IgD-negative memory B cell (primary cell): ENCODE data around the gene LEKR1. TPM values are rescaled to one million over a fixed set of nuclear protein-coding genes. Genes with fewer than 3 reads are reported as not detected.

Experiments used
- H3K27ac Mint-ChIP-seq, 3 donors: one replicate each; pipeline ENCODE4 v1.8.0; 2020 to 2022; ENCODE audit warnings: mild to moderate bottlenecking in 3 of 3, mixed read lengths in 3 of 3, moderate library complexity in 1 of 3
- H3K27me3 Mint-ChIP-seq: one replicate; pipeline ENCODE4 v1.8.0; 2021; ENCODE audit warnings: mixed read lengths
- H3K36me3 Mint-ChIP-seq: one replicate; pipeline ENCODE4 v1.8.0; 2020; ENCODE audit warnings: mild to moderate bottlenecking, mixed read lengths
- H3K4me1 Mint-ChIP-seq, 3 donors: one replicate each; pipeline ENCODE4 v1.8.0; 2020 to 2022; ENCODE audit warnings: mixed read lengths in 3 of 3, mild to moderate bottlenecking in 1 of 3
- H3K4me3 Mint-ChIP-seq, 4 donors: one replicate each; pipeline ENCODE4 v1.8.0; 2020 to 2022; ENCODE audit warnings: mild to moderate bottlenecking in 4 of 4, mixed read lengths in 4 of 4, moderate library complexity in 3 of 4
- H3K9me3 Mint-ChIP-seq, 3 donors: one replicate each; pipeline ENCODE4 v1.8.0; 2020 to 2021; ENCODE audit warnings: mixed read lengths in 3 of 3, mild to moderate bottlenecking in 1 of 3
- polyA plus RNA-seq: library from polyadenylated mRNA; unstranded; fragments of 300-500 nt; fragmentation: Illumina TruSeq; gene quantifications from one replicate; pipeline ENCODE4 v1.2.3, GENCODE V29; 2021

LEKR1 gene
- polyA plus RNA-seq, 1 donor from 2014 or later, result 0.93 TPM

DNA sequence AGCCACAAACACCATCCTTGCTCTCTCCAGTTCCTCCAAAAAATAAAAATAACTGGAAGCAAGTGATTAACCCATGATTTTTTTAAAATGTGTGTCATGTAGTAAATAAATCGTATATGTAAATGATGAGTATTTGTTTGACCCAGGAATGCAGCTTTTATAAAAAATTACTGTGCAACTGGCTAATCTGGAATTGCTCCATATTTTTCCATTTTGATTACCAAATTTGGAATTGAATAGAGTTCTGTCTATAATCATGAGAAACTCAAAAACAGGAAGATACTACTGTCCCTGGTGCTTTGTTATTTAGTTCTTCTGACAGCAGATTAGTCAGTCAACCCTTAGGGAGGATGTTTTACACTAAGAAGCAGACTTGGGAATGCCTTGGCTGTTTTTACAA lies 217.6 kb downstream of the LEKR1 start:
- Mint-ChIP-seq H3K27me3 (no peaks in the 10 kb centered on the region), H3K9me3 (no peaks in the 10 kb centered on the region), H3K36me3 (peaks cover 1% of the 10 kb centered on the region), H3K27ac (no peak overlapping the region), H3K4me3 (no peak overlapping the region), H3K4me1 (peaks cover 7 to 17% (median 13%) of the 10 kb centered on the region in 3 donors)

DNA sequence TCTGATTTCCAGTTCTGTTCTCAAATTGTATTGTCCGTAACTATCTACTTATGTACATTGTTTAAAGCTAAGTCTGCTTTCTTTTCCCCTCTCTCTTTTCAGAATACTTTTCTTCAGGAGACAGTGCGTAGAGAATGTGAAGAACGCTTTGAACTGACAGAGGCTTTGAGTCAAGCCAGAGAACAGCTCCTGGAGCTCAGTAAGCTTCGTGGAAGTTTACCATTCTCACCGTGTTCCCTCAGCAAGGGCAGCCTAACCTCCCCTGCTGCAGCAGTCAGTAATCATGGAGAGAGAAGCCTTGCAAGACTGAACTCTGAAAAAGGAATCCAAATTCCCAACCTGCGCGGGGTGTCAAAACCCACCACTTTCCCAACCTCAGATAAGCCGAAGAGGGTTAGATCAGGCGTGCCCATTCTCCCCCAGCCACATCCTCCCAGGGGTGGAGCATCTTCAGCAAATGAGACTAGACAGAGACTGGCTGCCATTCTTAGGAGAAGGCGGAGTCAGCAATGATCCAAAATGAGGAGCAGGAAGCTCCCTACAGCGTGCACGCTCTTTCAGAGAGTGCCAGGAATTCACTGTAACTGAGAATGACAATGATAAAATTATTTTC lies 219.2 kb downstream of the LEKR1 start:
- Mint-ChIP-seq H3K27ac (no peak overlapping the region), H3K36me3 (peaks cover 1% of the 10 kb centered on the region), H3K4me1 (peaks cover 7 to 17% (median 13%) of the 10 kb centered on the region in 3 donors), H3K4me3 (no peak overlapping the region), H3K9me3 (no peaks in the 10 kb centered on the region), H3K27me3 (no peaks in the 10 kb centered on the region)

DNA sequence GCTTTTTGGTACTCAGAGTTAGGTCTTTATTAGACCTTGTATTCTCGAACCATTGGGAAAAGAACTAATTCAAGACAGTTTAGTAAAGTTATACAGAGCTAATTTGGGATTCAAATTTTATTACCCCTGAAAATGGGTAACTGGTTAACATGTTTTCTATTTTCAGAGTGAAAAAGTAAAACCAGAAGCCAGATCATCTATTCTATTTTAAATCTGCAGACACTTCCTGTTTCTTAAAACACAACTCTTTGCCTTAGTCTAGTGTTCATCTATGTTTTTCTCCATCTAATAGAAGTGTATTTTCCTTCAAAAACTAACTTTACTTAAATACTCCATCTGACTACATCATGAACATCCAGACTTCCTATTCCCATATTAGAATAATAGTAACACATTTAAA lies 220.4 kb downstream of the LEKR1 start:
- peak overlapping the region in 2 of 4 donors; percentile 23 to 56 for H3K4me3 Mint-ChIP-seq
- H3K27me3 Mint-ChIP-seq, result no peaks in the 10 kb centered on the region

DNA sequence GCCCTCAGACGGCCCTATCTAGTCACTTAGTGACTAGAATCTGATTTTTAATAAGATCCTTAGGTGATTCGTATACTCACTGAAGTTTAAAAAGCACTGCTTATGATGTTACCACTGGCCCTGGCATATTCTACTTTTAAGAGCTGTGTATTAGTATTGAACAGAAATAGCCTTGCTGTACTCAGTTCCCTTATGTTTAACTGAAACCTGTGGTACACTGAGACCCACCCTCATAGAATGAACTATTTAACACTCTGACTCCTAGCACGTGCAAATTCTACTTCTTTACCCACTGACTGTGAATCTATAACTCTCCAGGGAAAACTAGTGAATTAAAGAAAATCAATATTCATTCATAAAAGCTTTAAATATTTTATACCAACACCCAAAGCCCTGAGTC lies 224.9 kb downstream of the LEKR1 start:
- H3K9me3 Mint-ChIP-seq, result no peaks in the 10 kb centered on the region
- H3K4me1 Mint-ChIP-seq, result peaks cover 7 to 11% (median 9%) of the 10 kb centered on the region in 3 donors
- no peaks in the 10 kb centered on the region for H3K27me3 Mint-ChIP-seq
- H3K27ac Mint-ChIP-seq, result no peak overlapping the region
- H3K36me3 Mint-ChIP-seq, result no peaks in the 10 kb centered on the region
- H3K4me3 Mint-ChIP-seq, result no peak overlapping the region

More for the DNA sequence above, 220.4 kb downstream of the LEKR1 start:
- Mint-ChIP-seq H3K9me3 (no peaks in the 10 kb centered on the region), H3K36me3 (peaks cover 1% of the 10 kb centered on the region), H3K27ac (no peak overlapping the region), H3K4me1 (peaks cover 7 to 17% (median 13%) of the 10 kb centered on the region in 3 donors)

DNA sequence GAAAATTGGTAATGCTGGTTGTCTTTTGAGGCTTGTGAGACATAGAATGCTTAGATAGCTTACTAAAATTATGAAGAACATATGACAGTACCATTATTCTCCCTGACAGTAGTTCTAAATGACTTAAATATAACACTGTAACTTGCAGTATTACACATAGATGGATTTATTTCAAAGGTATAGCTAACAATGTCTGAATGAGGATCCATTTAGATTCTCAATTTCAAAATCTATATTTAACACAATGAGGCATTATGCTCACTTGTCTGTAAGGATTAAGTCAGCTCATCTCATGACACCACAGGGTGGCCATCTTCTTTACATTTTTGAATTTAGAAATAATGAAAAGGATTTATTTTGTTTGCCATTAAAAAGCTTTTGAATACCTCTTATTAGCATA lies 225.4 kb downstream of the LEKR1 start:
- no peaks in the 10 kb centered on the region for H3K27me3 Mint-ChIP-seq
- no peak overlapping the region for H3K27ac Mint-ChIP-seq
- no peak overlapping the region for H3K4me3 Mint-ChIP-seq
- H3K9me3 Mint-ChIP-seq, result no peaks in the 10 kb centered on the region
- H3K4me1 Mint-ChIP-seq, result peaks cover 3 to 7% (median 5%) of the 10 kb centered on the region in 3 donors
- no peaks in the 10 kb centered on the region for H3K36me3 Mint-ChIP-seq

DNA sequence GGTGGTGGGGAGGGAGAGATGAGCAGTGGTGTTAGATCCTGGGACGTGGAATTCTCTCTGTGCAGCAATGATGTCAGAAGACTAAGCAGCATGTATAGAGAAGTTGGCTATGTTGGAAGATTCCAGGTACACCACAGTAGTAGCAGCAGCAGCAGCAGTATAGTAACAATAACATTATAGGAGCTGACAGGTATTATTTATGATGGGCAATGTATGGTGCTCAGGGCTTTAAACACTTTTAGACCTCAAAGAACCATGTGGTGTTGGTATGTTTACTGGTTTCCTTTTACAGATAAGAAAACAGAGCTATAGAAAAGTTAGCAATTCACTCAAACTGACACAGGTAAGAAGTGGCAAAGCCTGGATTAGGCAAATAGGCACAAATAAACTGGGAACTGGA lies 229.9 kb downstream of the LEKR1 start:
- Mint-ChIP-seq H3K27ac (no peak overlapping the region), H3K4me3 (no peak overlapping the region), H3K9me3 (no peaks in the 10 kb centered on the region), H3K4me1 (no peaks in the 10 kb centered on the region), H3K36me3 (peaks cover 3% of the 10 kb centered on the region), H3K27me3 (peaks cover 2% of the 10 kb centered on the region)

DNA sequence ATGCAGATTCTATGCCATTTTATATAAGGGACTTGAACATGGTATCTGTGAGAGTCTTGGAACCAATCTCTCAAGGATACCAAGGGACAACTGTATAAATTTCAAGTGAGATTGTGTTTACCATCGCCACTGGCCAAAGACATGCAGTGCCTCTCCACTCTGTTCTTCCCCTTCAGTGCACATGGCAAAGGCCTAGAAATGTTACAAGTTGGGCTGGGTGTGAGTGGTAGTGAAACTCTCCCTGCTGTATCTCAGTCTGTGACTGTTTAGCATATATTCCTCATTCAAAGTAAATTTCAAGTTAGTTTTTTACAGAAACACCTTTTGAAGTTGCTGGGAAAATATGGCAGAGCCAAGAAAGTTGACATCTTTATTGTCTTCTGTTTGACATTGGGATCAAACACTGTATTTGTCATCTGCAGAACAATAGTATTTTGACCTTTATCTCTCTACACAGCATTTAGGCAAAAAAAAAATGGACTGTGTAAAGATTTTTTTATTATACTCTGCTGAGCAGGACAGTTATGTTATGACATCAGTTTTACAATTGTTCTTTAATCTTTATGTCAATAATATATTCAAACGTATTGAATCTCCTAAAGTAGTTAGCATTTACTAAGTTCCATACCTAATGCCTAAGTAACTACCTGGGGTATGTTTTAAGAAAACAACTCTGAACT lies 232.4 kb downstream of the LEKR1 start:
- Mint-ChIP-seq H3K9me3 (peaks cover 0 to 1% (median 0%) of the 10 kb centered on the region in 3 donors), H3K27me3 (peaks cover 3% of the 10 kb centered on the region), H3K27ac (no peak overlapping the region), H3K36me3 (peaks cover 5% of the 10 kb centered on the region), H3K4me1 (peaks cover 0 to 1% (median 0%) of the 10 kb centered on the region in 3 donors), H3K4me3 (no peak overlapping the region)

DNA sequence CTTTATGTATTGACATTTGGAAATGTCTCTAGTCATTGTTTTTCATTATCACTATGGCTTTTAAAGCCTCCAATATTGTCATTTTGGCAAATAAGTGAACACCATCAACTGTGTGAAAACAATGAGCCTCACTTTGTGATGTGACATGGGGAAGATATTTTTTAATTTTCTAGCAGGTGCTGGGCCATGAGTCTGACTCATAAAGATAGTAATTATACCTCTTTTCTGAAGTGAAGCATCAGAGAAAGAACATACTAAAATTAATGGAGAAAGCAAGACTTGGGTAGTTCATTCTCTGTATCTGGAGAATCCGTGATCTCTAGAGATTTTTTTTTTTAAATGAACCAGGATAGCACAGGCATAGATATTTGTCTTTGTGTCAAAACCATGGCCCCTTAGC lies 233.0 kb downstream of the LEKR1 start:
- Mint-ChIP-seq H3K4me3 (no peak overlapping the region), H3K27ac (no peak overlapping the region), H3K4me1 (peaks cover under 1 to 4% (median 3%) of the 10 kb centered on the region in 3 donors), H3K9me3 (peaks cover 0 to 1% (median 0%) of the 10 kb centered on the region in 3 donors), H3K36me3 (peaks cover 5% of the 10 kb centered on the region), H3K27me3 (peaks cover 3% of the 10 kb centered on the region)

DNA sequence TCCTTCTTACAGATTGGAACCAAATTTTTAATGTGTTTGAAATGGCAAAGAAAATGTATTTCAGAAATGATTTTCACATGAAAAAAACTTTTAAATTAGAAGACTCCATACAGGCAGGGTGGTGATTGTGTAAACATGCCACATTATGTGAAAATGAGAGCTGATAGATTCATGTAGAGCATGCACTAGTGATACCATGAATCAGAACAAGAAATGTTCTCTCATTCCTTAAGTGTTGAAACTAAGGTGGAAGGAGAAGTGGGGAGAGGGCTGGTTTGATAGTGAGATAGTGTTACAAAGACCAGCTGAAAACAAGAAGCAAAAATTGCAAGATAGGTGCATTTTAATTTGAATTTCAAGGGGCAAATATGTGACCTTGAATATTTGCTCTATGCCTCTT lies 233.5 kb downstream of the LEKR1 start:
- Mint-ChIP-seq H3K4me3 (no peak overlapping the region), H3K27ac (no peak overlapping the region), H3K27me3 (peaks cover 3% of the 10 kb centered on the region), H3K9me3 (peaks cover 0 to 1% (median 0%) of the 10 kb centered on the region in 3 donors), H3K4me1 (peaks cover 5 to 8% (median 6%) of the 10 kb centered on the region in 3 donors), H3K36me3 (peaks cover 5% of the 10 kb centered on the region)

DNA sequence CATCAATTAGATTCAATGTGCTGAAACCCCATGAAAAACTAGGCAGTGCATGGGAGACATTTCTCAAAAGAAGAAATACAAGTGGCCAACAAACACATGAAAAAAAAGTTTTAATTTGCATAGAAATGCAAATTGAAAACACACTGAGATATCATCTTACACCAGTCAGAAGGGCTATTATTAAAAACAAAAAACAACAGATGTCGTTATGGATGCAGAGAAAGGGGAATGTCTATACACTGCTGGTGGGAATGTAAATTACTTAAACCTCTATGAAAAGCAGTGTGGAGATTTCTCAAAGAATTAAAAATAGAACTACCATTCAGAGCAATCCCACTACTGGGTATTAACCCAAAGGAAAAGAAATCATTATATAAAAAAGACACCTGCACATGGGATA lies 235.1 kb downstream of the LEKR1 start:
- H3K36me3 Mint-ChIP-seq, result peaks cover 5% of the 10 kb centered on the region
- peaks cover 6 to 12% (median 10%) of the 10 kb centered on the region in 3 donors for H3K4me1 Mint-ChIP-seq
- no peak overlapping the region for H3K27ac Mint-ChIP-seq

DNA sequence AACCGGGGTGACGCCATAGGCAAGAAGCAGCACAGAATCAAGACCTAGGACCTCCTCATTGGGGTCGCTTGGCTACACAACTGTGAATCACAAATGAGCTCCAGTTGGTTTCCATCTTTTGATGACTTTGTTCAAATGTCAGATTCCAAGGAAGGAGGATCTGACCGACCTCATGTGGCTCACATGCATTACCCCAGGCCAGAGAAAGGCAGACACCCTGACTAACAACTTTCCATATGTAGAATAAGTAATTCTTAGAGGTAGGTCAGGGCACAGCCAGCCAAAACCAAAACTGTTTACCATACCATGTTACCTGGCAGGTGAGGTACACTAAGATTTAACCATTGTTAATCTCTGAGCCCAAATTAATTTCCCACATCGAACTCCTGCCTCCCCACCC lies 237.3 kb downstream of the LEKR1 start:
- peak overlapping the region in 1 of 3 donors; percentile 8 for H3K27ac Mint-ChIP-seq
- peaks cover 0 to 1% (median 0%) of the 10 kb centered on the region in 3 donors for H3K9me3 Mint-ChIP-seq
- peaks cover 24 to 31% (median 25%) of the 10 kb centered on the region in 3 donors for H3K4me1 Mint-ChIP-seq
- H3K27me3 Mint-ChIP-seq, result peaks cover 3% of the 10 kb centered on the region
- H3K36me3 Mint-ChIP-seq, result peaks cover 5% of the 10 kb centered on the region
- no peak overlapping the region for H3K4me3 Mint-ChIP-seq

More for the DNA sequence above, 235.1 kb downstream of the LEKR1 start:
- H3K4me3 Mint-ChIP-seq, result no peak overlapping the region
- peaks cover 0 to 1% (median 0%) of the 10 kb centered on the region in 3 donors for H3K9me3 Mint-ChIP-seq
- H3K27me3 Mint-ChIP-seq, result peaks cover 3% of the 10 kb centered on the region

DNA sequence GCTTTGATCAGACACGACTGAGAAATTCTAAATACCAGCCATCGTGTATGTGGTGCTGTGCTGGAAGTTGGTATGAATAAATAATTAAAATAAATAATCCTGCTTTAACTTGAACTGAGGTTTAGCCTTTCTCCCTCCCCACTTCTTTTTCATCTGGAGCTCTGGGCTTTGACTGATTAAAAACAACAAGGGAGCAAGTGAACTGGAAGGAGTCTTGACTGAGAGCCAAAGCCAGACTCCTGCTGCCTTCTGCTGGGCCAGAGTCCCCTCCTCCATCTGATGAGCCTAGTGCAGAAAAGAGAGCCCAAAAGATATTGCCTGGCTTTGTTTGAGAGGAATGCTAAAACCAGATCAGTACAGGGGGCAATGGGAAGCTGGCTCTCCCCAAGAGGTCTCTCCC lies 237.8 kb downstream of the LEKR1 start:
- peak overlapping the region in 1 of 3 donors; percentile 0 for H3K27ac Mint-ChIP-seq
- H3K27me3 Mint-ChIP-seq, result peaks cover 3% of the 10 kb centered on the region
- peak overlapping the region in 1 of 4 donors; percentile 13 for H3K4me3 Mint-ChIP-seq
- H3K9me3 Mint-ChIP-seq, result peaks cover 0 to 1% (median 0%) of the 10 kb centered on the region in 3 donors
- H3K4me1 Mint-ChIP-seq, result peaks cover 26 to 34% (median 26%) of the 10 kb centered on the region in 3 donors
- H3K36me3 Mint-ChIP-seq, result peaks cover 5% of the 10 kb centered on the region

DNA sequence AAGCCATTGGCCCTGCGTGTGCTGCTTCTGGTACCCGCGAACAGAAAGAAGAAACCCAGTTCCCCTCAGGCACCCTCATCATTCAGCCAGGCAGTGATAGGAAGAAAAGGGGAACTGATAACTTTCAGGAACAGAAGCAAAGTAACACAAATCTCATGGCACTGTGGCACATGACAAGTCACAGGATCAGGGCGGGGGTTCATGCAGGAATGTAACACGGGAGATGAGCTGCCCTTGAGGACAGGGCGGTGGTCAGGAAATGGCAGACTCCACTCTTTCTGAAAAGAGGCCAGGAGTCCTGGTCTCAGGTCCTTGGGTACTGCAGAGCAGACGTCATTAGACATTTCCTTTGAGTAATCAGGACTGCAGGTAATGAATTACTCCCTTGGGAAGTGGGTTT lies 238.2 kb downstream of the LEKR1 start:
- Mint-ChIP-seq H3K36me3 (peaks cover 5% of the 10 kb centered on the region), H3K9me3 (peaks cover 0 to 1% (median 0%) of the 10 kb centered on the region in 3 donors), H3K27ac (peak overlapping the region in 1 of 3 donors; percentile 0), H3K27me3 (peaks cover 5% of the 10 kb centered on the region), H3K4me1 (peaks cover 26 to 34% (median 26%) of the 10 kb centered on the region in 3 donors), H3K4me3 (peak overlapping the region in 3 of 4 donors; percentile 0 to 13 (median 1))

DNA sequence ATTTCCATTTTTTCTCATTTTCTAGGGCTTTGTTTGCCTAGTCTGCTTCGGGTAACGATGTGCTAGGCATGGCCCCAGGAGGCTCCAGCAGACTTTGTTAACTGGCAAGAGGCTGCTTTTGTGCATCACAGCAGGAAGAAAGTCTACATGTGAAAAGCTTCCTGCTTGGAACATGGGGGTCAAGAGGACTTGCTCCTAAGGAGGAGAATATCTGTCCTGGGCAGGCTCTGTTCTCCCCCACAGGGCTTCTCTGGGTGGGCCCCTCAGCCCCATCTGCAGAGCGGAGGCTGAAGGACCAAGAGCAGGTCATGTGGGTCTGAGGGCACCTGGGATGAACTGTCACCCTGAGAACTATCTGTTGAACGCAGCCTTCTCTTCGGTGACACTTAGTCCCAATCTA lies 239.0 kb downstream of the LEKR1 start:
- Mint-ChIP-seq H3K27ac (no peak overlapping the region), H3K4me1 (peaks cover 26 to 34% (median 26%) of the 10 kb centered on the region in 3 donors), H3K36me3 (peaks cover 5% of the 10 kb centered on the region), H3K4me3 (no peak overlapping the region), H3K9me3 (peaks cover 0 to 1% (median 0%) of the 10 kb centered on the region in 3 donors), H3K27me3 (peaks cover 5% of the 10 kb centered on the region)

DNA sequence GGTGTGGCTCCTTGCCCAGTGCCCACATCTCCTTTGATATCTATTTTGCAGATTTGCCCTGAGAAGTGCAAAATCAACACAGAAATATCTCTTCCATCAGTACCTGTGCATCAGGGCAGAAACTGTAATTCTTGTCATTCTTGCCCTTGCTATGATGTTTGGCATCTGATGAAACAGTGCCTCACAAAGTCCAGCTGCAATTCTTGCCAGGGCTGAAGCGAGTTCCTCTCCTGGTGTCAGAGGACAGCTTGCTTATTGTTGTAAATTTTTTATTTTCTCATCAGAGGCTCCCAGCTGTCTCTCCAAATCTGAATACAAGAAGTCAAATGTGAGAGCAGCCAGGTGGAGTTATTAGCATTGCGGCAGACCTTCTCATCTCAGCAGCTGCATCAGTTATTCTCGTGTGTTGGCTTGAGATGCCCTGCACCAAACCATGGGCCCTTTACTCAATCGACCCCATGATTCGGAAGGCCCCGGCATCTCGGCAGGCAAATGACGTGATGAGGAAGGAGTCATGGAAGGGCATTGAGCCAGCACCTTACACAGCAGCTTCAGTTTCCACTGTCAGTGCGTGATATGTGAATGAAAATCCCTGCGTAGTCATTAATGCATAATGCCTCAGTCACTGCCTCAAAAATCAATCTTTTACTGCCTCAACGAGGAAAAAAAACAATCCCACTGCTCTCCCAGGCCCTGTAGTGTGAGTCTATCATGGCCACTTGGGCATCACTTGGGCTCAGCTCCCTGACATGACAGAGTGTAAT lies 240.4 kb downstream of the LEKR1 start:
- no peak overlapping the region for H3K27ac Mint-ChIP-seq
- peaks cover 3% of the 10 kb centered on the region for H3K27me3 Mint-ChIP-seq
- H3K4me1 Mint-ChIP-seq, result peaks cover 25 to 34% (median 26%) of the 10 kb centered on the region in 3 donors
- peaks cover 2% of the 10 kb centered on the region for H3K36me3 Mint-ChIP-seq
- peak overlapping the region in 3 of 4 donors; percentile 10 to 75 (median 59) for H3K4me3 Mint-ChIP-seq
- no peaks in the 10 kb centered on the region for H3K9me3 Mint-ChIP-seq
